Activated CD4-positive, alpha-beta T cell treated with anti-CD3 and anti-CD28 coated beads for 4 hours (primary cell): ENCODE measurements around the gene ADPRH.

Source experiments
- DNase-seq, 2 donors: peaks; one replicate each; pipeline ENCODE4 v3.0.0-alpha.2; 2020

The ADPRH gene

GRCh38 chr3:119631516-119631915, 52.2 kb downstream of the ADPRH start:
- DNase-seq: no peak

- no peak for DNase-seq
These were observed 52.9 kb downstream of the ADPRH start for GRCh38 chr3:119632216-119632615.

GRCh38 chr3:119632829-119633228, 53.5 kb downstream of the ADPRH start:
- no peak for DNase-seq

- no peak for DNase-seq
These were observed 56.4 kb downstream of the ADPRH start for GRCh38 chr3:119635719-119636118.

- DNase-seq: no peak
These were observed 57.0 kb downstream of the ADPRH start for GRCh38 chr3:119636249-119636648.

DNA sequence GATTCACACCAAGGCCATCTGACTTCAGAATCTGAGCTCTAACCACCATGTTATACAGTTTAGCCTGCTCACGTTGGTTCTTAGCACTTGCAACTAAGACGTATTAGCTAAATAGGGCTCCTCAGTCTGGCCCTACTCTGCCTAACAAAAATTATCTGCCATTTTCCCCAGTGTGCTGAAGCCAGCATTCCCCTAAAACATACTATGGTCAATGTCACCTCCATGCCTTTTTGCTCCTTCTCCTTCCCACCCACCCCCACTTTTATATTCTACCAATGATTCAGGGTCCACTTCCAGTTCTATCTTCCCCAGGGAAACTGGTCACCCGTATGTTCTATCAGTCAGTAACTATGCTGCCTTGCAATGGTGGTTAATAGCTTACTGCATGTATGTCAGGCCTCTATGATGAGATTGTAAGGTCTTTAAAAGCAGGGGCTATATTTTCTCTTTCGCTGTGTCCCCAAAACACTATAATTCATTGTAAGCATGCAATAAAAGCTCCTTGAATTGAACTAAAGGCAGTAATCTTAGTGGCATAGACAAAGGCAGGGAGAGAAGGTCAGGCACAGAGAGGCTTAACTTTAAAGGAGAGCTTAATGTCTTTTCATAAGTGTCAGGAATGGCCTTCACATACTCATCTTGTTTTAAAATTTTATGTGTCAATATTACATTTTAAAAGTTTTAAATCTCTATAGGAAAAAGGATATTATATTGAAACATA, 57.8 kb downstream of the ADPRH start:
- DNase-seq: no peak

DNA sequence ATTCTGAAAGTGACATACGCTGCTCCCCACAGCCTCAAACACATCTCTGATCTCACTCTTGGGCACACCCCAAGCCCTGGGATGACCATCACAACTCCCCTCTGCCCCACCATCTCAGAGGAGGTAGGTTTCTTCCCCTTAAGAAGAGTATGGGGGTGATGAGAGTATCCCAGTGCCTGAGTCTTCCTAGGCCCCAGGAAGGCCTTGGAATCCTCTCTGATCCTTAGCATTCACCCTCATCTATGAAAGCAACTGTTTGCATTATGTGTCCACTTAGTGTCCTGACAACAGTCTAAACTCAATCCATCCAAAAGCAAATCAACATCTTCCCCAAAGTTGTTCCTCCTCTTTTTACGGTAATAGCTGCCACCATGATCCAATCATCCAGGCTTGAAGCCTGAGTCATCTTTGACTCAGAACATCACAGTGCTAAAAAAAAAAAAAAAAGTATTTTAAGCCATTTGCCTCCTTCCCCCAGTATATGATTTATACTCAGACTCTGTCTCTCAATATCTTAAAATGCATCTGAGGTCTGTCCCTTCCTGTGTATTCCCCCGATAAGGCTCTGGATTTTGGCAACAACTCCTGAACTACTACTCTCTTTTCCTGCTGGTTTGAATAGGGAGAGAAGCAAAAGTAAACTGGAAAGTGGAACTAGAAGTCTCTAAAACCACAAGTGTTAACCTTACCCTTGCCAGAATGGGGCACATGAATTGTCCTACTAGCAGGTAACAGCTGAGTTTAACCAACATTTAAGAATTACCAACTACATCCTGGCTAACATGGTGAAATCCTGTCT, 58.6 kb downstream of the ADPRH start:
- no peak for DNase-seq
